ENCODE results near the gene OXT.

OXT gene

GRCh38 chr20:3100480-3100879 is 29.1 kb downstream of the OXT start:
- no peak for DNase-seq (ENCODE audit: low read depth)
- in situ Hi-C loops (cut with HindIII; ENCODE audit: low sequenced_read_pairs) = no loop called here
- no peak for TF ChIP-seq CTCF (IDR thresholded peaks at IDR 0.05; ENCODE audit: low read depth, low read length, missing control alignments)
- H3K4me3 ChIP-seq (ENCODE audit: low read depth, low read length) = no peak overlapping the region

GRCh38 chr20:3101251-3101650 is 29.8 kb downstream of the OXT start:
- in situ Hi-C loops (cut with HindIII; ENCODE audit: low sequenced_read_pairs) = no loop called here
- no peak for DNase-seq (ENCODE audit: low read depth)
- no peak overlapping the region for H3K4me3 ChIP-seq (ENCODE audit: low read depth, low read length)
- no peak for TF ChIP-seq CTCF (IDR thresholded peaks at IDR 0.05; ENCODE audit: low read depth, low read length, missing control alignments)

- in situ Hi-C loops (cut with HindIII; ENCODE audit: low sequenced_read_pairs) = no loop called here
- TF ChIP-seq CTCF (IDR thresholded peaks at IDR 0.05; ENCODE audit: low read depth, low read length, missing control alignments) = no peak
- no peak overlapping the region for H3K4me3 ChIP-seq (ENCODE audit: low read depth, low read length)
- no peak for DNase-seq (ENCODE audit: low read depth)
Observed at GRCh38 chr20:3101737-3102574, 30.5 kb downstream of the OXT start.

GRCh38 chr20:3102575-3103368 is 31.4 kb downstream of the OXT start:
- no peak for TF ChIP-seq CTCF (IDR thresholded peaks at IDR 0.05; ENCODE audit: low read depth, low read length, missing control alignments)
- in situ Hi-C loops (cut with HindIII; ENCODE audit: low sequenced_read_pairs) = no loop called here
- no peak overlapping the region for H3K4me3 ChIP-seq (ENCODE audit: low read depth, low read length)
- DNase-seq (ENCODE audit: low read depth) = no peak

- in situ Hi-C loops (cut with HindIII; ENCODE audit: low sequenced_read_pairs) = no loop called here
- no peak overlapping the region for H3K4me3 ChIP-seq (ENCODE audit: low read depth, low read length)
- no peak for TF ChIP-seq CTCF (IDR thresholded peaks at IDR 0.05; ENCODE audit: low read depth, low read length, missing control alignments)
- DNase-seq (ENCODE audit: low read depth) = no peak
Observed at GRCh38 chr20:3103369-3104032, 32.1 kb downstream of the OXT start.

Data from astrocyte of the cerebellum (primary cell).